Mammary epithelial cell (primary cell): ENCODE data around the gene MEGF8.

Experiments used
- CTCF ChIP-seq, 2 donors: IDR thresholded peaks in 1 of 2; conservative IDR thresholded peaks in 1 of 2; 2 replicates each; pipeline ENCODE4 v1.5.1; 2011 to 2012; ENCODE audit warnings: inconsistent platforms in 2 of 2, low read length in 2 of 2, mild to moderate bottlenecking in 2 of 2, control low read depth in 1 of 2, low read depth in 1 of 2; ENCODE audit not compliant: insufficient read depth in 1 of 2; ENCODE audit errors: extremely low read depth in 1 of 2
- EZH2 ChIP-seq: IDR thresholded peaks from 2 replicates; pipeline ENCODE4 v1.6.1; 2012; ENCODE audit warnings: low read length, inconsistent platforms, borderline replicate concordance

- TF ChIP-seq CTCF (conservative IDR thresholded peaks at IDR 0.05 in 1 of 2, IDR thresholded peaks at IDR 0.05 in 1 of 2; ENCODE audit: extremely low read depth in 1 of 2, insufficient read depth in 1 of 2, low read depth in 1 of 2, low read length in 2 of 2) (no peak), EZH2 (no peak)
These were observed 9.4 kb downstream of the MEGF8 start for GRCh38 chr19:42334697-42335373.
